ENCODE data around the gene ITGA2.
"Not testable (repeated sequence)": the region's sequence is repeated elsewhere in the genome, so short reads cannot be mapped to it uniquely, and the experiment has no call there.

Gene ITGA2

DNA sequence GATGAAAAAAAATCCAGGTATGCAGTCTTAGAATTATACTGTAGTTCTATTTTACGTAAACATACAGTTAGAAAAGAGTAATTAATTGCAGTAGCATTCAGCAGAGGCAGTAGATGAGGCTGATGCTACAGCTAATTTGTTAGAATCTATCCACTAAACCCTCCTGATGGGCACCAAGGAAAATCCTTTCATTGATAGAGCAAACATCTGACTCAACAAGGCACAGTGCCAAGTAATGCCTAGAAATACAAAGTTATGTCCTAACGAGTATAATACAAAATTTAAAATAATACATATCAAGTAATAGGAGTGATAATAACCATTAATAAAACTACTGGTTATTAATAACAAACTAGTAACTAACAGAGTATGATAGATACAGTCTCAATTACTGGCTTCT, 111.5 kb downstream of the ITGA2 start:
- no peak for DNase-seq (ENCODE audit: low read depth)

DNA sequence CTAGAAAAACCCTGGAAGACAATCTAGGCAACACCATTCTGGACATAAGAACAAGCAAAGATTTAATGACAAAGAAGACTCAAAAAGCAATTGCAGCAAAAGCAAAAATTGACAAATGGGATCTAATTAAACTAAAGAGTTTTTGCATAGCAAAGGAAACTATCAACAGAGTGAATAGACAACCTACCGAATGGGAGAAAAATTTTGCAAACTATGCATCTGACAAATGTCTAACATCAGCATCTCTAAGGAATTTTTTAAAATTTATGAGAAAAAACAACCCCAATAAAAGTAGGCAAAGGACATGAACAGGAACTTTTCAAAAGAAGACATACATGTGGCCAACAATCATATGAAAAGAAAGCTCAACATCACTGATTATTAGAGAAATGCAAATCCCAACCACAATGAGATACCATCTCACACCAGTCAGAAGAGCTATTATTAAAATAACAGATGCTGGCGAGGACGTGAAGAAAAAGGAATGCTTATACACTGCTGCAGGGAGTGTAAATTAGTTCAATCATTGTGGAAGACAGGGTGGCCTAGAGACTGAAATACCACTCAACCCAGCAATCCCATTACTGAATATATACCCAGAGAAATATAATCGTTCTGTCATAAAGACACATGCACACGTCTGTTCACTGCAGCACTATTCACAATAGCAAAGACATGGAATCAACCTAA, 116.6 kb downstream of the ITGA2 start:
- no peak for DNase-seq (ENCODE audit: low read depth)

DNA sequence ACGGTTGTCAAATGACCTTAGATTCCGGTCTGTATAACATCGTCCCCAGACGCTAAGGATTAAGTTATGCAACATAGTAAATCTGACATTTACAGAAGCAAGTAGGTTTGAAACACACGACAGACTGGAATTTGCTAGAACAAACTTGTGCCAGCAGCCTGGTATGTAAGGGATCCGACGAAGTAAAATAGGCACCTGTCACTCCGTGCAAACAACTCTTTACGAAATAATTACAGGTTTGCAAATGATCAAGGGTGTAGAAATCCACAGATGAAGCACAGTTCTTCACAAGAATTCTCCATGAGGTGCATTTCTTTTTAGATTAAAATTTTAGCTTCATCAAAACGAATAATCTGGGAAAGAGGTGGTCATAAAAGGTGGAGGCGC, 119.9 kb downstream of the ITGA2 start:
- DNase-seq (ENCODE audit: low read depth), result no peak

DNA sequence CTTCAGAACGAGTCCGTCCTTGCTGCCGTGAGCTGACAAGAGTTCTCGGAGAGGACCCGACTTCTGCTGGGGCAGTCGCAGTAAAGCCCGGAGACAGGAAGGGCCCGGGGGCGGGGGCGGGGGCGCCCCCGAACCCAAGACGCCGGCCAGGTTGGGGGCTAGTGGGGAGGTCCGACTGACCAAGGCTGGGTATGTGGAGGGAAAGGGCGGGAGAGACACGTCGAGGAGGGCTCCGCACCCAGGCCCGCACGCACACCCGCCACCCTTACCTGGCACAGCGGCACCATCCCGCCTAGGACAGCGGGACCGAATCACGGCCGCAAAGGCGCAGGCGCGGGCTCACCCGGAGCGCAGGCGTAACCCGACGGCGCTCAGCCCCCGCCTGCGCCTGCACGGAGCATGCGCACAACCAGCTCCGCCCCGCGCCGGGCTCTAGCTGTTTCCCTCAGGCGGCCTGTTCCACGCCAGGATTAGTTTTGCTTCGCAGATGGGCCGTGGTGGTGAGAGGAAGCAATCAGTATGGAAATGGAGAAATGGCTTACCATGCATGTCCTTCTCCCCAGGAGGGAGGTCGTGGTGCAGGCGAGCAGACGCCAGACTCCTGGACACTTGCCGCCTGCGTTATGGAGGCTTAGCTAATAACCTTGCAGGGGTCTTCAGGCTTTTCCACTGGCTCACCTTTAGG, 120.4 kb downstream of the ITGA2 start, which contains the start of gene MOCS2:
MOCS2 (minus strand) TSS at position 315 of the 685 bp plus-strand sequence. CDS start 2,583 bp downstream, outside the sequence.
- peak; percentile 86 for DNase-seq (ENCODE audit: low read depth)

DNA sequence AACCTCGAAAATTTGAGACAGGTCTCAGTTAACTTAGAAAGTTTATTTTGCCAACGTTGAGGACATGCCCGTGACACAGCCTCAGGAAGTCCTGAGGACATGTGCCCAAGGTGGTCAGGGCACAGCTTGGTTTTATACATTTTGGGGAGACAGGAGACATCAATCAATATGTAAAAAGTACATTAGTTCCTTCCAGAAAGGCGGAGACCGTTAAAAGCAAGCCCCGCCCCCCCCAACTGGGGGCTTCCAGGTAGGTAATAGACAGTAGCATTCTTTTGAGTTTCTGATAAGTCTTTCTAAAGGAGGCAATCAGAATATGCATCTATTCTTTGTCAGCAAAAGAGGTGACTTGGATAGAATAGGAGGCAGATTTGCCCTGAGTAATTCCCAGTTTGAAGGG, 121.0 kb downstream of the ITGA2 start:
- no peak for DNase-seq (ENCODE audit: low read depth)

DNA sequence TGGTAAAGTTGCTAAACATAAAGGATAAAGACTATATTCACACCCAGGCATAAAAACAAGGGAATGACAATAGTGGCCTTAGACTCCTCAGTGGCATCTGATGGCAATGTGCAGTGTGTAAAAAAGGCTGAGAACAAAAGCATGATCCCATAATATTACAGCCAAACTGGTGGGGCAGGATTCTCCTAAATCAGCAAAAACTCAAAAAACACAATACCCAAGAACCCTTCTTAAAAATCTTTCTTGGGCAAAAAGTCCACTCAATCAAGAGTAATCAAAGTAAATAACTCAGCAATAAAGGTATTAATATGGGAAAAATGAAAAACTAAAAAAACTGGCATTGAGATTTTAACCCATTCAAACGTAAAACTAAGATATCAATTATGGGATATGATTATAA, 122.0 kb downstream of the ITGA2 start:
- no peak for DNase-seq (ENCODE audit: low read depth)

DNA sequence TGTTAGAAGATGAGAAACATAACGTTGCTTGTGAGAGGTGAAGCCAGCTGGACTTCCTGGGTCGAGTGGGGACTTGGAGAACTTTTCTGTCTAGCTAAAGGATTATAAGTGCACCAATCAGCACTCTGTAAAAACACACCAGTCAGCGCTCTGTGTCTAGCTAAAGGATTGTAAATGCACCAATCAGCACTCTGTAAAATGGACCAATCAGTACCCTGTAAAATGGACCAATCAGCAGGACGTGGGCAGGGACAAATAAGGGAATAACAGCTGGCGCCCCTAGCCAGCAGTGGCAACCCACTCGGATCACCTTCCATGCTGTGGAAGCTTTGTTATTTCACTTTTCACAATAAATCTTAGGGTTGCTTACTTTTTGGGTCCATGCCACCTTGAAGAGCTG, 123.2 kb downstream of the ITGA2 start:
- not testable (repeated sequence) for DNase-seq (ENCODE audit: low read depth)

DNA sequence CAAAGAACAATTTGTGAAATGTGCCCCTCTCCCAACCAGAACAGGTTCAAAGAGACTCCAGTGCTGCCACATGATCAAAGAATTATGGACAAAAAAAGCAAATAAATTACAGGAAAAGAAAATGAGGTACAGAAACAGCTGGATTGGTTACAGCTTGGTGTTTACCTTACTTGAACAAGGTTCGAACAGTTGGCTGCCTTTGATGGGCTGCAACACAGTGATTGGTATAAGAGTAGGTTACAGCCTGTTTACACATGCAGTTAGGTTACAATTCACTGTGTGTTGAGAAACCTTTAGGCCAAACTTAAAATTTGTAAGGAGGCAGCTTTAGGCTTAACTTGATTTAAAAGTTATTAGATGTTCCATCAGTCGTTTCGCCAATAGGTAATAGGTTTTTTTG, 123.8 kb downstream of the ITGA2 start:
- no peak for DNase-seq (ENCODE audit: low read depth)

DNA sequence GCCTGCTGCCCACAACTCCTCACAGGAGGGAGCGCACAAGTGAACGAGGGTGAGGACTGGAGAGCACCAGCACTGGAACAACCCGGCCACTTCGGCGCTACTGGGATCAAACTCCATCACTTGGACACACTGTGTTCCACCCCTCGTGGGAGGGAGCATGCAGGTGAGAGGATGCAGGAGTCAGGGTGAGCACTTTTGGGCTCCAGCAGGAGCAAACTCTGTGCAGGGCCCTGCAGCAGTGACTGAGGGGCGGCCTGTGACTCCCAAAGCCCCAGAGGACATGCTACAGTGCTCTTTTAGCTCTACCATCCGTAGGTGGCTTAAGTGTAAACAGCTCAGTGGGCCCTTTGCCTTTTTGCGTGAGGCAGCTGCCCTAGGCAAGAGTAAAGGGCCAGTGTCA, 124.8 kb downstream of the ITGA2 start:
- no peak for DNase-seq (ENCODE audit: low read depth)

DNA sequence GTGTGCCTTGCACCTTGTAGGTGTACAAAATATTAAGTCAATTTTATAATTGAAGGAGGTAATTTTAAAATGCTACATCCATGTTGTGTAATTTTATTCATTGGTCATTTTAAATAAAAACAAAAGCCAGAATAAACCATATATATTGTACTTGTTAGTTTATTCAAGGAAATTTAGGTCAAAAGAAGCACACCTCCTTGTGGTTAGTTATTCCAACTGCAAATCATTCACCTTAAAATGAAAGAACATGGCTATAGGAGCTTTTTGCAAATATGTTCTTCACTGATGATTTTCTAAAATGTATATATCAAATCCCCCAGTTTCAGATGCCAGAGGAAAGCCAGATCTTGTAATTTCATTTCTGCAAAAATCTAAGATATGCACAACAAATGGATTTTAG, 125.8 kb downstream of the ITGA2 start:
- no peak for DNase-seq (ENCODE audit: low read depth)

DNA sequence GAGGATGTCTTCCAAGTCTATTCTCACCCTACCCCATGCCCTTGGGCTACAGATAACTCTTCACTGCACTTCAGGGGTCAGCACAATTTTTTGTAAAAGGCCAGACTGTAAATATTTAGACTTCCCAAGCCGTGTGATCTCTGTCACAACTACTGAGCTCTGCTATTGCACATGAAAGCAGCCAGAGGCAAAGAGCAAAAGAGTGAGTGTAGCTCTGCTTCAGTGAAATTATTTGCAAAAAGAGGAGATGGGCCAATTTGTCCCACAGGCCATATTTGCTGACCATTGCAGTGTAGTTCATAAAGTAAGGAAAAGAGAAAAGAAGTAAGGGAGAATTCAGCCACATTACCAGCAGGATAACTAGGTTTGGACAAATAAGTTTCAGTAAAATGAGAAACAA, 127.4 kb downstream of the ITGA2 start:
- no peak for DNase-seq (ENCODE audit: low read depth)

DNA sequence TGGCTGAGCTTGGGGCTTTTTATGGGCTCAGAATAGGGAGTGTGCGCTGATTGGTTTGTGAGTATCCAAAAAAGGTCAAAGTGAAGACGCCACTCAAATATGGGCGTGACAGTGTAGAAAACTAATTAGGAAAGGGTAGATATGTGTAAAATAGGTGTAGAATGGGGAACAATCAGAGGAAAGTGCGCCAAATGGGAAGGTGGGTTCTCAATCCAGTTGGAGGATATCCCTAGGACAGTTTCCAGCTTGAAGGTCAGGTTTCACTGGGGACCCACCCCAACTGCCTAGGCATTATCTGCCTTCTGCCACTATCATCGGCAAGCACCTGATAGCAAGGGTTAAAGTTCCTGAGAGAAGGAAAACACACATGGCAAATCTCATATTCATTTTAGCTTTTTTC, 129.7 kb downstream of the ITGA2 start:
- no peak for DNase-seq (ENCODE audit: low read depth)

DNA sequence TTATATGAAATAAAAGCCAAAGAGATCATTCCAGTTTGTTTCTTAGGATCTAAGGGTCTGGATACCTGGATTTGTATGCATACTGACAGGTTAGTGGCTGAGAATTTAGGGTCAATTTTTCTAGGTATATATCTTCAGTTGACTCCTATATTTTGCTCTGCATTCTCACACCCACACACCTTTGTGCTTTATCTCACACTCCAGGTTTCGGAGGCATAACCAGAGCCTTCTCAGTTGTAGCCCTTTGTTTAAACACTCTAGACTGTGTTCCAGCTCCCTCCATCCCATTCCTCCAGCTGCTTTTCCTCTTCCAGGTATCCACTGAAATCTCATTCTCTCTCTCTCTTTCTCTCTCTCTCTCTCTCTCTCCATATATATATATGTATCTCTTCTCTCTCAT, 131.0 kb downstream of the ITGA2 start:
- no peak for DNase-seq (ENCODE audit: low read depth)

DNA sequence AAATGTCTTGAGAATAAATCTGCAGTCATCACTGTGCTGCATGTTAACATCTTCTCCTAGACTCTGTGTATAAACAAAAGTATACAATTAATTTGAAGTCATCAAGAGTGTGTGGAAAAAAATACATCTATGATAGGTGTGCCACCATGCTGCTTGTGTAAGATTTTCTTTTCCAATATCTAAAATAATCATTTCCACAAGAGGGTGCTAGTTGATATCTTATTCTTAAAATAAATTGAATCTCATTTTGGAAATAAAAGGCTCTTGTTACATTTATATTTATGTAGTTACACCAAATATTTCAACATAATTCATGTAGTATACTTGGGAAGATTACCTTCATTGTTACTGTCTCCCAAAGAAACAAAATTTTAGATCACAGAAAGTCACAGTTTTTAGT, 134.6 kb downstream of the ITGA2 start:
- DNase-seq (ENCODE audit: low read depth), result no peak

DNA sequence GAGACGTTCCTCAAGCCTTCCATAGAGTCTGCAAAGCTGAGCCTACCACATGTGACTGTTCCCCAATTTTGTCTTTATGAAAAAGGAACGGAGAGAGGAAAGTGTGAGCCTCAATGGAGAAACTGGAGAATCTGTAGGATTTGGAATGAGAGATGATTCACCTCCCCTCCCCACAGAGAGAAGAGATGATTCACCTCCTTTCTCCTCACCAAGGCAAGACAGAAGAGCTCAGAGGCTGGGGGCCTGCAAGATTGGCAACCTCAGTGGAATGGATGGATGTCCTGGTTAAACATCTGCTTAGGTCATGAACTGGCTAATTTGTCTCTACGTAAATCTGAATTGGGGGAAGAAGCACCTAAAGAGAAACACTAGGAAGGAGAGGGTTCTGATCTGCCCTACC, 137.4 kb downstream of the ITGA2 start:
- no peak for DNase-seq (ENCODE audit: low read depth)

DNA sequence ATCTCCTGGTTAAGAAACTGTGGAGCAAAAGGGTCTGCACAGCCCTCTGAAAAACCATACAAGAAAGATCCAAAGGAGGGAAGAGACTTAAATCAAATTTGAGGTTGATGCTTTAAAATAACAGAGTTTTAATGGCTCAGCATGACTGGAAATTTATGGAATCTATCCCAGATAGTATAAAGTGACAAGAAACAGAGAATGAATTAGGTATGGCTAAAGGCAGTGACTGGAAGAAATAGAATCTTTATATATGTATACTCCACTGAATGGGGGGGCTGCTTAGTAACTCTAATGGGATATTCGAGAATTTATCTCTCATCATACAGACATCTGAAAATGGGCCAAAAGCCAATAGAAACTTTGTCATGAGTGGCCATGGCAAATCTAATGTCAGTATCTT, 138.0 kb downstream of the ITGA2 start:
- no peak for DNase-seq (ENCODE audit: low read depth)

DNA sequence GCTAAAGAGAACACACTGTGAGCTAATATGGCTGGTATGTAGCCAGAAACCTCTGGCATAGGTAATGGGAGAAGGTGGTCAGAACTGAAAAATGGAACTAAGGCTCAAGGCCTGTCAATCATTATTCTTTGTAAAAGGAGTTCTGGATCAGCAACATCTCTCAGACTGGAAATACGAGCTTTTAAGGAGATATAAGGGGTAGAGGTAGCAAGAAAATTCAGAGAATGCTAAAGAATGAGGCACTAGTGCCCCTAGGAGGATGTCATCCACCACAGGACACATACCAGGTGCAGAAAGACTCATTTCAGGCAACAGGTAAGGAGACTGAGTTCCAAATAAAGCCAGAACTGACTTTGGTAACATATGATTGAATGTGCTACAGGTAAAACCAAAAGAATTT, 139.3 kb downstream of the ITGA2 start:
- DNase-seq (ENCODE audit: low read depth), result no peak

DNA sequence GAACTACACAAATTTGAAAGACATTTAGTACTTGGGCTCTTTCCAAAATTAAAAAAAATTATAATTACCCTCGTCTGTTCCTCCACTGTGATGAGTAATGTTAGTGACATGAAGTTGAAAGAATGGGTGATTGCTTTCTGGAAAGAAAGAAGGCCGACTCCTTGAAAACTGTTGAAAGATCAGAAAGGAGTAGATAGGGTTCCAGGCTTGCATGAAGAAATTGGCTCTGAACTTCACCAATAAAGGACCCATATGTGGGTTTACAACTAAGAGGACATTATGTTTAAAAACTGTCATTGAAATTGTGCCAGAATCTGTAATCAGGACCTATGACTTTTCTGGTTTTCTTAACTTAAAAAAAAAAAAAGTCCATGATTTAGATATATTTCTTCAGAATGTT, 141.1 kb downstream of the ITGA2 start:
- no peak for DNase-seq (ENCODE audit: low read depth)

DNA sequence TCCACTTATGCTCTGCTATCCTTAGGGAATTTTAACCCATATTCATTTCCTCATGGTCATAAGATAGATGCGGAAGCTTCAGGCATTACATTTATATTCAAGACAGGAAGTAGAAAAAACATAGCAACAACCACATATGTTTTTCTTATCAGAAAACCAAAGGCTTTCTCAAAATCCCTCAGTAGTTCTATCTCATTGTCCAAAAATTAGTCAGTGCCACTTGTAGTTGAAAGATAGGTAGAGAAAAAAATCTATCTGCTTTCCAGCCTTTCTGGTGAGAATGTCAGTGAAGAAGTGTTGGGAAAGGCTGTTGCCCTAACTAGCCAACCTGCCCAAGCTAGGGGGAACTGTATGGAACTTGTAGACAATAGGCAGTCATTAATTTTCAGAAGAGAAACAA, 143.9 kb downstream of the ITGA2 start:
- DNase-seq (ENCODE audit: low read depth), result no peak
